Midbrain (tissue), 1 donor: ENCODE measurements around the gene KRTAP3-2.
"Not testable (repeated sequence)": the region's sequence is repeated elsewhere in the genome, so short reads cannot be mapped to it uniquely, and the experiment has no call there.

ENCODE experiments used
- DNase-seq: peaks from one replicate; lab custom pipeline; 2025; lab: John Stamatoyannopoulos, UW

KRTAP3-2 gene

DNA sequence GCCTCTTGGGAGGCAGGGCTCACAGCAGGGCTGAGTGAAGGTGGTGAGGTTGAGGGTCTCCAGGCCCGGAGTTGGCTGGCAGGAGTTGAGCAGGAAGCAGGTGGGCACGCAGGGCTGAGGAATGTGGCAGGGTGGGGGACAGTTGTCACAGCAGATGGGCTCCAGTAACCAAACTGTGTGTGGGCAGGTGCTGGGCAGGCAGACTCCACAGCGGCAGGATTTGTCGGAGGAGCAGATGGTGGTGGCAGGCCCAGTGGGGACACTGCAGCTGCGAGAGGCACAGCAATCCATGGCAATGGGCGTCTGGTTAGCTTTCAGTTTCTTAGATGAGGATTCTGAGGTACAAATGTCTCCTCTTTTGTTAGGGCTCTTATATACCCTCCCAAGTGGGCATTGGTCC lies at the start of gene KRTAP3-2:
TSS of gene KRTAP3-2 (minus strand) at position 344 of the 400 bp plus-strand sequence. CDS start at position 291, 53 bp downstream.
- DNase-seq = not testable (repeated sequence)

GRCh38 chr17:41049110-41049509 lies 49.4 kb upstream of the KRTAP3-2 start:
- DNase-seq = no peak

- DNase-seq = no peak
Observed at GRCh38 chr17:41048441-41048840, 48.7 kb upstream of the KRTAP3-2 start.

- not testable (repeated sequence) for DNase-seq
Observed at GRCh38 chr17:41046735-41047465, 47.2 kb upstream of the KRTAP3-2 start, which contains the start of gene KRTAP2-1. Gene KRTAP2-1 (minus strand): TSS chr17:41047316. CDS start chr17:41047267, 49 bp downstream.

DNA sequence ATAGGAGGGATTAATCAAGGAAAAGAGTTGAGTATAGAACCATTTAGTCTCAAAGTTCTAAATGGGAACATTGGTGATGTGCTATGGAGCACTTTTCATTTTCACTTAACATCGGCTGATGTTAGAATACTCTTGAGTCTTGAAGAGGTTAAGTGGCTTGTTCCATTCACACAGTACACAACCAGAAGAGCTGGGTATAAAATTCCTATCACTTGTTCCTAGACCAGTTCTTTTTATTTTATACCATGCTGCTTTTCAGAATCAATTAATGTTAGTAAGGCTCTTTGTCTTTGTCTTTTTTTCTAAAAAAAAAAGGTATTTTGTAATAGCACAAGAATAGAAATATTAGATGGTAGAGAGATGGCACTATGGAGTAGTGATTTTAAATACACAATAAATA lies 43.2 kb upstream of the KRTAP3-2 start:
- DNase-seq = no peak

DNA sequence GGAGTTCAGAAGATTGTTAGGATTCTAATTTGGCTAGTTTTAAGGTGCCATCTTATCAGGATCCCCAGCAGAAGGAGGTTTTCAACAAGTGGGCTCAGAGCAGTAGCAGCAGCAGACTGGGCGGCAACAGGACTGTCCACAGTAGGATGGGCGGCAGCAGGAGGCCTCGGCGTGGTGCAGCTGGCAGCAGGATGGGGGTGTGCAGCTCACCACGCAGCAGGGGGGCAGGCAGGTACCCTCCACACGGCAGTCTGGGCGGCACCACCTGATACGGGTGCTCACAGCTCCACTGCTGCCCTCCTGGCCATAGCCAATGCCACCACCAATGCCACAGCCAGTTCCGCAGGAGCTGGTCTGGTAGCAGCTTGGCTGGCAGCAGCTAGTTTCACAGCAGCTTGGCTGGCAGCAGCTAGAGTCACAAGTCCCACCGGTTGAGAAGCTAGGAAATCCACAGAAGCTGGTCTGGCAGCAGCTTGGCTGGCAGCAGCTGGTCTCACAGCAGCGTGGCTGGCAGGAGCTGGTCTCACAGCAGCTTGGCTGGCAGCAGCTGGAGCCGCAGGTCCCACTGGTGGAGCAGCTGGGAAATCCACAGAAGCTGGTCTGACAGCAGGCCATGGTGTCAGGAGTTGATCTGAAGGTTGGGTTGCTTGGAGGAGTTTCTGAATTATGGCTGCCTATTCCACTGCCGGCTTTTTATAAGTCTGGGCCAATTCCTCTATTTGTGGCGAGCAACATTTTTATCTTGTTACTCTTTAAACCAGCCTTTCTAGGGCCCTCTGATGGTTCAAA lies 41.3 kb upstream of the KRTAP3-2 start, which contains the start of gene KRTAP1-1:
TSS of gene KRTAP1-1 (minus strand) at position 668 of the 789 bp plus-strand sequence. CDS start at position 615, 53 bp downstream.
- not testable (repeated sequence) for DNase-seq

DNA sequence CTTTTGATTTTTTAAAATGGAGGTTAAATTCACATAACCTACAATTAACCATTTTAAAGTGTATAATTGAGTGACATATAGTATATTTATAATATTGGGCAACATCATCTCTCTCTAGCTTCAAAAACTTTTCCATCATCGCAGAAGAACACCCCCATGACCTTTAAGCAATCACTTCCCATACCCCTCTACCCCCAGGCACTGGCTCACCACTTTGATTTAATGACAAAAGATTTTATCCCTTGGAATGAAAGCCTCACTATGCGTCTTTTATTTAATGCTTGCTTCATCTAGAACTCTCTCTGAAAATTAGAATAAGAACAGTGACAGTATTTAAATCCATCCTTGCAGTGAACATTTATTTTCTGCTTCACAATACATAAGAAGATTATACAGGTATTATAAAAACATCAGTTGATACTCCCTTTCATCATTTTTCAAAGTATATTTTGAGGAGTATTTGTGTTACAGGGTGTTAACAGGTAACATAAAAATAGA lies 38.2 kb upstream of the KRTAP3-2 start:
- DNase-seq = no peak

DNA sequence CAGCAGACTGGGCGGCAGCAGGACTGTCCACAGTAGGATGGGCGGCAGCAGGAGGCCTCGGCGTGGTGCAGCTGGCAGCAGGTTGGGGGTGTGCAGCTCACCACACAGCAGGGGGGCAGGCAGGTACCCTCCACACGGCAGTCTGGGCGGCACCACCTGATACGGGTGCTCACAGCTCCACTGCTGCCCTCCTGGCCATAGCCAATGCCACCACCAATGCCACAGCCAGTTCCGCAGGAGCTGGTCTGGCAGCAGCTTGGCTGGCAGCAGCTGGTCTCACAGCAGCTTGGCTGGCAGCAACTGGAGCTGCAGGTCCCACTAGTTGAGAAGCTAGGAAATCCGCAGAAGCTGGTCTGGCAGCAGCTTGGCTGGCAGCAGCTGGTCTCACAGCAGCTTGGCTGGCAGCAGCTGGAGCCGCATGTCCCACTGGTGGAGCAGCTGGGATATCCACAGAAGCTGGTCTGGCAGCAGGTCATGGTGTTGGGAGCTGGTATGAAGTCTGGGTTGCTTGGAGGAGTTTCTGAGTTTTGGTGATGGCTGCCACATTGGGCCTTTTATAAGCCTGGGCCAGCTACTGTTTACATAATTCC lies 34.7 kb upstream of the KRTAP3-2 start, which contains the start of gene KRTAP1-3:
TSS of gene KRTAP1-3 (minus strand) at position 529 of the 590 bp plus-strand sequence. CDS start at position 476, 53 bp downstream.
- DNase-seq = not testable (repeated sequence)

DNA sequence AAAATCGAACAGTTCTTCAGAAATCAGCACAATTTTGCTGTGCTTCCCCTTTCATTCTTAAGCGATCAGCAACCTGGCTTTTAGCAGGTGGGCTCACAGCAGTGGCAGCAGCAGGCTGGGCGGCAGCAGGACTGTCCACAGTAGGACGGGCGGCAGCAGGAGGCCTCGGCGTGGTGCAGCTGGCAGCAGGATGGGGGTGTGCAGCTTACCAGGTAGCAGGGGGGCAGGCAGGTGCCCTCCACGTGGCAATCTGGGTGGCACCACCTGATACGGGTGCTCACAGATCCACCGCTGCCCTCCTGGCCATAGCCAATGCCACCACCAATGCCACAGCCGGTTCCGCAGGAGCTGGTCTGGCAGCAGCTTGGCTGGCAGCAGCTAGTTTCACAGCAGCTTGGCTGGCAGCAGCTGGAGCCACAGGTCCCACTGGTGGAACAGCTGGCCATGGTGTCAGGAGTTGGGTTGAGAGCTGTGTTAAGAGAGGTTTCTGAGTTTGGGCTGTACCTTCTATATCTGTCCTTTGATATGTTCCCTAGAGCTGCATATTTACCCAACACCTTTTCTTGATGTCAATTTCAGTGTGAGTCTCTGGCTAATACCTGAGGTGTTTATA lies 30.0 kb upstream of the KRTAP3-2 start, which contains the start of gene KRTAP1-4:
TSS of gene KRTAP1-4 (minus strand) at position 563 of the 613 bp plus-strand sequence. CDS start at position 446, 117 bp downstream.
- no peak for DNase-seq

- DNase-seq = no peak
Observed at GRCh38 chr17:41026715-41027471, 27.2 kb upstream of the KRTAP3-2 start, which contains the start of gene KRTAP1-5. Gene KRTAP1-5 (minus strand): TSS chr17:41027208. CDS start chr17:41027155, 53 bp downstream.

GRCh38 chr17:41024697-41025096 lies 25.0 kb upstream of the KRTAP3-2 start:
- no peak for DNase-seq

- no peak for DNase-seq
Observed at GRCh38 chr17:41020336-41020735, 20.6 kb upstream of the KRTAP3-2 start.

- no peak for DNase-seq
Observed at GRCh38 chr17:41019415-41019814, 19.7 kb upstream of the KRTAP3-2 start.

GRCh38 chr17:41018541-41018940 lies 18.8 kb upstream of the KRTAP3-2 start:
- DNase-seq = no peak

DNA sequence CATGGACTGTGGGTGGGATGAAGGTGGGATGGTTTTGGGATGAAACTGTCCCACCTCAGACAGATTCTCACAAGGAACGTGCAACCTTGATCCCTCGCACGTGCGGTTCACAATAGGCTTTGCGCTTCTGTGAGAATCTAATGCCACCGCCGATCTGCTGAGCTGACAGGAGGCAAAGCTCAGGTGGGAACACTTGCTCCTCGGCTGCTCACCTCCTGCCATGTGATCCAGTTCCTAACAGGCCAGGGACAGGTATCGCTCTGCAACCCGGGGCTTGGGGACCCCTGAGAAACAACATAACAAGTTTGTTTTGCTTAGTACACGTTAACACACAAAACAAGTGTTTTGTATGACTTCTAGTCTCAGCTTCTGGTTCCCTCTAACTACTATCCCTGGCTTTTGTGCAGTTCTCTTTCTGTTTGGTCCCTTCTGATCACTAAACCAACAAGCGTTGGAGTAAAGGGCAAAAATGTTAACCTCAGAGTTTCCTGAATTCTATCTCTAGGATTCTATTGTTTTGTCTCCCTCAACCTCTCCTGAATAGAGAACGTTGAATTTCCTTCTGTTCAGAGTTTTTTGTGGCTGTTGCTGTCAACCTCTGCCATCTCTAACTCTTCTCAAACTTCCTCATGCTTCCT lies 17.0 kb upstream of the KRTAP3-2 start:
- DNase-seq = no peak

- DNase-seq = no peak
Observed at GRCh38 chr17:41015454-41015853, 15.7 kb upstream of the KRTAP3-2 start.

- DNase-seq = no peak
Observed at GRCh38 chr17:41013606-41014005, 13.9 kb upstream of the KRTAP3-2 start.

- no peak for DNase-seq
Observed at GRCh38 chr17:41013181-41013580, 13.5 kb upstream of the KRTAP3-2 start.

DNA sequence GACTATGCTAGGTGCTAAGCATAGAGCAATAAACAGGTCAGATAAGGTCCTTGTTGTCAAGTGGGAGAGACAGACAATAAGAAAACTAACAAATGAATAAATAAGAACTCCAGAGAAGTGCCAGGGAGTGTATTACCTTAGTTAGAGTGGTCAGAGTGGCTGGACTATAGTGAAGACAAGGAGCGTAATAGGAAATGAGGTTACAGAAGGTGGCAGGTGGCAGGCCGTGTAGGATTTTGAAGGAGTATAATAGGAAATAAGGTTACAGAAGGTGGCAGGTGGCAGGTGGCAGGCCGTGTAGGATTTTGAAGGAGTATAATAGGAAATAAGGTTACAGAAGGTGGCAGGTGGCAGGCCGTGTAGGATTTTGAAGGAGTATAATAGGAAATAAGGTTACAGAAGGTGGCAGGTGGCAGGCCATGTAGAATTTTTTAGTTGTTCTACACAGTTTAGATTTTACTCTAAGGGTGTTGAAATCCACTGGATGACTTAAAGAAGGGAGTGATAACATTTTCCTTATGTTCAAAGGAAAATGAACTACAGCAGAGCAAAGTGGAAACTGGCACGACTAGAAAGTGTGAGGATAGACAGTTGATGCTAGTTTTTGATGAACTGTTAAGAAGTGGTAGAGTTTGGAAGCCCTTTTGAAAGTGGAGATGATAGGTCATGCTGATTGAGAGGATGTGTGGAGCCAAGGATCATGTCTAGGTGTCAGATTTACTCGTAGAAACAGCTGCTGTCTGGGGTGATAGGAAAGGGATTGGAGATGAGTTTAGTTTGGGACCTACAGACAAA lies 12.8 kb upstream of the KRTAP3-2 start:
- DNase-seq = no peak
